Measurements from ENCODE around the gene SAG. TPM values are rescaled to one million over a fixed set of nuclear protein-coding genes. Genes with fewer than 3 reads are reported as not detected.

The SAG gene
- total and polyA plus RNA-seq, 5 donors from 2014 or later: 1.7 TPM; not detected in 4

- peaks cover 17 to 74% (median 56%) of the 10 kb centered on the region in 4 donors for H3K4me1 Mint-ChIP-seq
- no peaks in the 10 kb centered on the region for H3K27me3 Mint-ChIP-seq
- no peak for ATAC-seq (ENCODE audit: low read depth in 2 of 2)
- H3K36me3 Mint-ChIP-seq: peaks cover 65% of the 10 kb centered on the region
- Histone ChIP-seq H3K27me3 (ENCODE audit: control insufficient read depth, insufficient read depth, low read length) (no peaks in the 10 kb centered on the region), H3K36me3 (ENCODE audit: control insufficient read depth, insufficient read depth, low read length) (peaks cover 68% of the 10 kb centered on the region), H3K4me3 (ENCODE audit: low read depth, low read length) (no peak overlapping the region), H3K27ac (ENCODE audit: insufficient read depth, low read length, poor library complexity, severe bottlenecking) (peak overlapping the region; percentile 51), H3K9me3 (ENCODE audit: control insufficient read depth in 2 of 2, low read length in 2 of 2) (no peaks in the 10 kb centered on the region), H3K4me1 (ENCODE audit: control insufficient read depth, insufficient read depth, low read length, poor library complexity, severe bottlenecking) (peaks cover 54% of the 10 kb centered on the region)
- DNase-seq: peak in 1 of 3 donors; percentile 53
- H3K4me3 Mint-ChIP-seq: peak overlapping the region in 2 of 4 donors; percentile 49 to 75
- no peaks in the 10 kb centered on the region for H3K9me3 Mint-ChIP-seq
- peak overlapping the region; percentile 82 to 99 (median 92) for H3K27ac Mint-ChIP-seq
These were observed 34.5 kb upstream of the SAG start for GRCh38 chr2:233273120-233273519.

DNA sequence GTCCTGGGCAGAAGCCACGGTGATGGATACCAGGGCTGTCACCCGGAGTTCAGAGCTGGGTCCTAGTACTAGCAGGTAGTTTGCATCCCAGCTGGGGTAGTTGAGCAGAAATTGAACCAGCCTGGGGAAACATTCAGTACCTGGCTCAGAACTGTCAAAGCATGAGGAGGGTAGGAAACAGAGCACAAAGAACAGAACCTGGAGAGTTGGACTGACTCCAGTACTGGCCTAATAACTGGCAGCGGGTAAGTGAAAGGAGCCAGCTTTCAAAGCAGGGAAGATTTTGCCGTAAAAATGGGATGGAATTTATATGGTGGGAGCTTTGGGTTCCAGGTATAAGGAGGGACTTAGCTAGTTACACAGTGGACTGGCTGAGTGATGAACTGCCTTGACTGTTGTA, 32.4 kb upstream of the SAG start:
- Mint-ChIP-seq H3K27me3 (no peaks in the 10 kb centered on the region), H3K36me3 (peaks cover 66% of the 10 kb centered on the region), H3K27ac (peak overlapping the region in 1 of 3 donors; percentile 82), H3K4me1 (peaks cover 10 to 55% (median 38%) of the 10 kb centered on the region in 4 donors), H3K9me3 (no peaks in the 10 kb centered on the region), H3K4me3 (no peak overlapping the region)
- ATAC-seq (ENCODE audit: low read depth in 2 of 2): no peak
- Histone ChIP-seq H3K27ac (ENCODE audit: insufficient read depth, low read length, poor library complexity, severe bottlenecking) (no peak overlapping the region), H3K4me3 (ENCODE audit: low read depth, low read length) (no peak overlapping the region), H3K27me3 (ENCODE audit: control insufficient read depth, insufficient read depth, low read length) (no peaks in the 10 kb centered on the region), H3K4me1 (ENCODE audit: control insufficient read depth, insufficient read depth, low read length, poor library complexity, severe bottlenecking) (peaks cover 33% of the 10 kb centered on the region), H3K36me3 (ENCODE audit: control insufficient read depth, insufficient read depth, low read length) (peaks cover 88% of the 10 kb centered on the region), H3K9me3 (ENCODE audit: control insufficient read depth in 2 of 2, low read length in 2 of 2) (no peaks in the 10 kb centered on the region)
- no peak for DNase-seq

GRCh38 chr2:233278921-233279320, 28.7 kb upstream of the SAG start:
- Mint-ChIP-seq H3K9me3 (no peaks in the 10 kb centered on the region), H3K36me3 (peaks cover 63% of the 10 kb centered on the region), H3K27me3 (no peaks in the 10 kb centered on the region), H3K4me1 (peaks cover 15 to 42% (median 19%) of the 10 kb centered on the region in 4 donors), H3K27ac (no peak overlapping the region), H3K4me3 (no peak overlapping the region)
- Histone ChIP-seq H3K36me3 (ENCODE audit: control insufficient read depth, insufficient read depth, low read length) (peaks cover 95% of the 10 kb centered on the region), H3K27me3 (ENCODE audit: control insufficient read depth, insufficient read depth, low read length) (no peaks in the 10 kb centered on the region), H3K4me1 (ENCODE audit: control insufficient read depth, insufficient read depth, low read length, poor library complexity, severe bottlenecking) (no peaks in the 10 kb centered on the region), H3K4me3 (ENCODE audit: low read depth, low read length) (no peak overlapping the region), H3K27ac (ENCODE audit: insufficient read depth, low read length, poor library complexity, severe bottlenecking) (no peak overlapping the region), H3K9me3 (ENCODE audit: control insufficient read depth in 2 of 2, low read length in 2 of 2) (no peaks in the 10 kb centered on the region)
- no peak for DNase-seq
- no peak for ATAC-seq (ENCODE audit: low read depth in 2 of 2)

- no peak overlapping the region for H3K4me3 Mint-ChIP-seq
- H3K27me3 Mint-ChIP-seq: no peaks in the 10 kb centered on the region
- no peak overlapping the region for H3K27ac ChIP-seq (ENCODE audit: insufficient read depth, low read length, poor library complexity, severe bottlenecking)
- H3K4me3 ChIP-seq (ENCODE audit: low read depth, low read length): no peak overlapping the region
- H3K4me1 Mint-ChIP-seq: peaks cover 11 to 35% (median 17%) of the 10 kb centered on the region in 4 donors
- no peaks in the 10 kb centered on the region for H3K9me3 ChIP-seq (ENCODE audit: control insufficient read depth in 2 of 2, low read length in 2 of 2)
- no peaks in the 10 kb centered on the region for H3K4me1 ChIP-seq (ENCODE audit: control insufficient read depth, insufficient read depth, low read length, poor library complexity, severe bottlenecking)
- DNase-seq (no peak), ATAC-seq (ENCODE audit: low read depth in 2 of 2) (no peak)
- no peaks in the 10 kb centered on the region for H3K9me3 Mint-ChIP-seq
- H3K27ac Mint-ChIP-seq: peak overlapping the region; percentile 78 to 88 (median 82)
- H3K36me3 ChIP-seq (ENCODE audit: control insufficient read depth, insufficient read depth, low read length): peaks cover 93% of the 10 kb centered on the region
- H3K27me3 ChIP-seq (ENCODE audit: control insufficient read depth, insufficient read depth, low read length): no peaks in the 10 kb centered on the region
- H3K36me3 Mint-ChIP-seq: peaks cover 56% of the 10 kb centered on the region
These were observed 27.4 kb upstream of the SAG start for GRCh38 chr2:233280114-233280693.

- Mint-ChIP-seq H3K27me3 (no peaks in the 10 kb centered on the region), H3K4me3 (no peak overlapping the region), H3K36me3 (peaks cover 52% of the 10 kb centered on the region), H3K9me3 (no peaks in the 10 kb centered on the region), H3K27ac (peak overlapping the region; percentile 82 to 90 (median 84)), H3K4me1 (peaks cover 11 to 38% (median 16%) of the 10 kb centered on the region in 4 donors)
- H3K4me3 ChIP-seq (ENCODE audit: low read depth, low read length): no peak overlapping the region
- peaks cover 92% of the 10 kb centered on the region for H3K36me3 ChIP-seq (ENCODE audit: control insufficient read depth, insufficient read depth, low read length)
- H3K4me1 ChIP-seq (ENCODE audit: control insufficient read depth, insufficient read depth, low read length, poor library complexity, severe bottlenecking): no peaks in the 10 kb centered on the region
- H3K27ac ChIP-seq (ENCODE audit: insufficient read depth, low read length, poor library complexity, severe bottlenecking): no peak overlapping the region
- no peak for ATAC-seq (ENCODE audit: low read depth in 2 of 2)
- H3K9me3 ChIP-seq (ENCODE audit: control insufficient read depth in 2 of 2, low read length in 2 of 2): no peaks in the 10 kb centered on the region
- no peaks in the 10 kb centered on the region for H3K27me3 ChIP-seq (ENCODE audit: control insufficient read depth, insufficient read depth, low read length)
- DNase-seq: no peak
These were observed 26.1 kb upstream of the SAG start for GRCh38 chr2:233281553-233281952.

DNA sequence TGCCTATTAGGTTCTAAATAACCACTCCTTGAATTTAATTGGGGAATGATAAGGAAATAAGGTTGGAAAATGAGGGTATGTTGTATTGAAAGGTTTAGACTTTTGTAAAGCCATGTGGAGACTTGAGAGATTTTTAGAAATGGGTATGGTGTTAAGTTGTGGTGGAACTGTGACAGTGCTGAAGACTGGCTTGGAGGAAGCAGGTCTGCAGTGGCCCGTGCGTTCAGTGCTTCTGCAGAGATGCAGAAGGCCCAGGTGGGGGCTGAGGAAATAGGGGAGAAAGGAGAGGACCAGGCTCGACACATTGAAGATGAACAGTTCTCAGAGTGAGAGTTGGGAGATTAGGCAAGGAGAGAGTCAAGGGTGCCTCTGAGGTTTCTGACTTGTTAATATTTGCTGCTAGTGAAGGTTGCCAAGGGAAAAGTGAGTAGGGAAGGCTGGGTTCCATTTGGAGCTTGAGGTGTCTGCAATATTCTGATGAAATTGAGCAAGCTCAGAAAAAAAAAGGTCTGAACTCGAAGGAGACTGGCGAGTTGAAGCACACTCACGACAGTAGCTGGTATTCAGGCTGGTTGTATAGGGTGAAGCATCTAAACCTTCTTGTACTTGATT, 25.5 kb upstream of the SAG start:
- Mint-ChIP-seq H3K27ac (peak overlapping the region; percentile 82 to 96 (median 84)), H3K9me3 (no peaks in the 10 kb centered on the region), H3K36me3 (peaks cover 57% of the 10 kb centered on the region), H3K4me3 (peak overlapping the region in 1 of 4 donors; percentile 75), H3K4me1 (peaks cover 11 to 42% (median 16%) of the 10 kb centered on the region in 4 donors), H3K27me3 (no peaks in the 10 kb centered on the region)
- Histone ChIP-seq H3K36me3 (ENCODE audit: control insufficient read depth, insufficient read depth, low read length) (peaks cover 89% of the 10 kb centered on the region), H3K27me3 (ENCODE audit: control insufficient read depth, insufficient read depth, low read length) (no peaks in the 10 kb centered on the region), H3K27ac (ENCODE audit: insufficient read depth, low read length, poor library complexity, severe bottlenecking) (no peak overlapping the region), H3K9me3 (ENCODE audit: control insufficient read depth in 2 of 2, low read length in 2 of 2) (no peaks in the 10 kb centered on the region), H3K4me1 (ENCODE audit: control insufficient read depth, insufficient read depth, low read length, poor library complexity, severe bottlenecking) (no peaks in the 10 kb centered on the region), H3K4me3 (ENCODE audit: low read depth, low read length) (no peak overlapping the region)
- no peak for ATAC-seq (ENCODE audit: low read depth in 2 of 2)
- no peak for DNase-seq

GRCh38 chr2:233285921-233286320, 21.7 kb upstream of the SAG start:
- Mint-ChIP-seq H3K4me1 (peaks cover 11 to 48% (median 15%) of the 10 kb centered on the region in 4 donors), H3K36me3 (peaks cover 53% of the 10 kb centered on the region), H3K9me3 (no peaks in the 10 kb centered on the region), H3K27ac (peak overlapping the region; percentile 38 to 80 (median 69)), H3K4me3 (no peak overlapping the region), H3K27me3 (no peaks in the 10 kb centered on the region)
- Histone ChIP-seq H3K36me3 (ENCODE audit: control insufficient read depth, insufficient read depth, low read length) (peaks cover 88% of the 10 kb centered on the region), H3K27ac (ENCODE audit: insufficient read depth, low read length, poor library complexity, severe bottlenecking) (no peak overlapping the region), H3K4me3 (ENCODE audit: low read depth, low read length) (no peak overlapping the region), H3K4me1 (ENCODE audit: control insufficient read depth, insufficient read depth, low read length, poor library complexity, severe bottlenecking) (no peaks in the 10 kb centered on the region), H3K27me3 (ENCODE audit: control insufficient read depth, insufficient read depth, low read length) (no peaks in the 10 kb centered on the region), H3K9me3 (ENCODE audit: control insufficient read depth in 2 of 2, low read length in 2 of 2) (no peaks in the 10 kb centered on the region)
- DNase-seq (no peak), ATAC-seq (ENCODE audit: low read depth in 2 of 2) (no peak)

DNA sequence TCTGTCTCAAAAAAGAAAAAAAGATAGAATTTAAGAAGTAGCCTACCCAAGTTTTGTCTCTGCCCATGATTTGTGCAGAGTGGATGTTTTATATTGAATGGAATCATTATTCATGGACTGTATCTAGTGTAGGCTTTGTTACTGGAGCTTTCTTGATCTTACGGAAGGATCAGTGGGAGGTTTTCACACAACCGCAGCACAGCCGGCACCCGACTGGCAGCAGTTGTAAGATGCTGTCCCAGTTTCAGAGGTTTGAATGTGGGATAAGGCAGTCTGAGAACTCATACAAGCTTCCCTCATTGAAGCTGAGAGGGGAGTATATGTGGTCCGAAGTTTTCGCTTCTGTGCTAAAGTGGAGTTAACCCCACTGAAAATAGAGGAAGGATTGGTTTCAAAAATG, 19.7 kb upstream of the SAG start:
- peak overlapping the region in 1 of 3 donors; percentile 56 for H3K27ac Mint-ChIP-seq
- no peaks in the 10 kb centered on the region for H3K27me3 Mint-ChIP-seq
- H3K27me3 ChIP-seq (ENCODE audit: control insufficient read depth, insufficient read depth, low read length): no peaks in the 10 kb centered on the region
- H3K36me3 Mint-ChIP-seq: peaks cover 48% of the 10 kb centered on the region
- H3K9me3 ChIP-seq (ENCODE audit: control insufficient read depth in 2 of 2, low read length in 2 of 2): no peaks in the 10 kb centered on the region
- no peak for ATAC-seq (ENCODE audit: low read depth in 2 of 2)
- H3K27ac ChIP-seq (ENCODE audit: insufficient read depth, low read length, poor library complexity, severe bottlenecking): peak overlapping the region; percentile 2
- H3K9me3 Mint-ChIP-seq: no peaks in the 10 kb centered on the region
- H3K4me3 ChIP-seq (ENCODE audit: low read depth, low read length): no peak overlapping the region
- no peaks in the 10 kb centered on the region for H3K4me1 ChIP-seq (ENCODE audit: control insufficient read depth, insufficient read depth, low read length, poor library complexity, severe bottlenecking)
- no peak overlapping the region for H3K4me3 Mint-ChIP-seq
- H3K4me1 Mint-ChIP-seq: peaks cover 2 to 31% (median 6%) of the 10 kb centered on the region in 4 donors
- DNase-seq: no peak
- H3K36me3 ChIP-seq (ENCODE audit: control insufficient read depth, insufficient read depth, low read length): peaks cover 88% of the 10 kb centered on the region
